GM23248 (cell line): ENCODE data around the gene MYL6B. TPM values are rescaled to one million over a fixed set of nuclear protein-coding genes. Genes with fewer than 3 reads are reported as not detected.
"Not testable (repeated sequence)": the region's sequence is repeated elsewhere in the genome, so short reads cannot be mapped to it uniquely, and the experiment has no call there.

Source experiments
- DNase-seq: peaks from one replicate; pipeline ENCODE4 v3.0.0-alpha.2; 2015
- H2AFZ ChIP-seq: fragments of 200-600 bp; sonication (generic); 2 replicates; pipeline ENCODE4 v1.6.1; 2016; ENCODE audit warnings: antibody characterized with exemption
- H3F3A ChIP-seq: fragments of 200-600 bp; sonication (generic); 2 replicates; pipeline ENCODE4 v1.6.1; 2016; ENCODE audit warnings: mild to moderate bottlenecking, antibody characterized with exemption, mixed run types; ENCODE audit not compliant: insufficient read depth
- H3K27ac ChIP-seq: fragments of 200-600 bp; sonication (generic); 2 replicates; pipeline ENCODE4 v1.5.1; 2016; ENCODE audit warnings: mild to moderate bottlenecking
- H3K27me3 ChIP-seq: fragments of 200-600 bp; sonication (generic); replicated peaks from 2 replicates; pipeline ENCODE4 v1.6.1; 2016; ENCODE audit warnings: mild to moderate bottlenecking; ENCODE audit not compliant: insufficient read depth
- H3K36me3 ChIP-seq: fragments of 200-600 bp; sonication (generic); 2 replicates; pipeline ENCODE4 v1.6.1; 2016; ENCODE audit warnings: low read depth, mild to moderate bottlenecking
- H3K4me1 ChIP-seq: fragments of 200-600 bp; sonication (generic); 2 replicates; pipeline ENCODE4 v1.6.1; 2016; ENCODE audit warnings: mild to moderate bottlenecking; ENCODE audit not compliant: insufficient read depth
- H3K4me2 ChIP-seq: fragments of 200-600 bp; sonication (generic); one replicate; pipeline ENCODE4 v1.6.1; 2016; ENCODE audit warnings: mild to moderate bottlenecking; ENCODE audit not compliant: unreplicated experiment
- H3K4me3 ChIP-seq: fragments of 200-600 bp; sonication (generic); 2 replicates; pipeline ENCODE4 v1.5.1; 2016; ENCODE audit warnings: mild to moderate bottlenecking
- H3K79me2 ChIP-seq: fragments of 200-600 bp; sonication (generic); 2 replicates; pipeline ENCODE4 v1.6.1; 2016; ENCODE audit warnings: mild to moderate bottlenecking; ENCODE audit not compliant: insufficient read depth
- H3K9ac ChIP-seq: fragments of 200-600 bp; sonication (generic); 2 replicates; pipeline ENCODE4 v1.6.1; 2016; ENCODE audit warnings: mild to moderate bottlenecking
- H3K9me2 ChIP-seq: fragments of 200-600 bp; sonication (generic); 2 replicates; pipeline ENCODE4 v1.6.1; 2016; ENCODE audit warnings: mixed run types, mild to moderate bottlenecking, moderate library complexity; ENCODE audit not compliant: insufficient read depth
- H3K9me3 ChIP-seq: fragments of 200-600 bp; sonication (generic); one replicate; pipeline ENCODE4 v1.6.1; 2017; ENCODE audit warnings: low read depth
- H4K20me1 ChIP-seq: fragments of 200-600 bp; sonication (generic); 2 replicates; pipeline ENCODE4 v1.6.0; 2016; ENCODE audit not compliant: insufficient read depth
- EZH2 ChIP-seq: fragments of 200-600 bp; sonication (generic); IDR thresholded peaks from 2 replicates; pipeline ENCODE4 v1.6.1; 2018; ENCODE audit warnings: antibody characterized with exemption, mild to moderate bottlenecking; ENCODE audit not compliant: insufficient read depth, poor library complexity, severe bottlenecking
- EZH2phosphoT487 ChIP-seq: fragments of 200-600 bp; sonication (generic); IDR thresholded peaks from 2 replicates; pipeline ENCODE4 v1.6.1; 2018; ENCODE audit warnings: antibody characterized with exemption, moderate library complexity, mild to moderate bottlenecking, low read depth; ENCODE audit not compliant: insufficient read depth
- WGBS, 2 experiments: methylation state at CpG; one replicate each; pipeline ENCODE4 v1.1.6; 2015 to 2017; ENCODE audit warnings: low lambda C conversion rate in 2 of 2, low coverage in 1 of 2; ENCODE audit errors: missing lambda C conversion rate in 2 of 2; 5-methylcytosine and 5-hydroxymethylcytosine counted together
- in situ Hi-C: fragments of 300-500 bp; cut with MboI; formaldehyde crosslinking; loops from 2 replicates; pipeline ENCODE4 v1.15.0; 2020
- polyA plus RNA-seq: library from polyadenylated mRNA; unstranded; fragments of >200 nt; fragmentation: Nextera tagmentation; extraction: Ambion mirVana; gene quantifications from 2 replicates; pipeline ENCODE4 v1.2.1, GENCODE V29; 2016
- total RNA-seq: library from RNA; depleted of rRNA; stranded (reverse); fragments of >200 nt; shearing (Covaris generic); gene quantifications from 2 replicates; pipeline ENCODE4 v1.2.3, GENCODE V29; 2014

Gene MYL6B
- total and polyA plus RNA-seq, 2 experiments from 2014 or later = 53.2 to 72.8 TPM

- peaks cover 66% of the 10 kb centered on the region for H3K36me3 ChIP-seq
- no peak overlapping the region for H3K4me3 ChIP-seq
- no peak overlapping the region for H3K4me2 ChIP-seq
- H4K20me1 ChIP-seq = no peaks in the 10 kb centered on the region
- H3K9me3 ChIP-seq = no peaks in the 10 kb centered on the region
- in situ Hi-C loops = no loop called here
- H3K27ac ChIP-seq = no peak overlapping the region
- peaks cover 67% of the 10 kb centered on the region for H3F3A ChIP-seq
- peaks cover 19% of the 10 kb centered on the region for H3K4me1 ChIP-seq
- no peak overlapping the region for H3K9ac ChIP-seq
- TF ChIP-seq EZH2 (no peak), EZH2phosphoT487 (no peak)
- no peak overlapping the region for H2AFZ ChIP-seq
- H3K9me2 ChIP-seq = no peaks in the 10 kb centered on the region
- DNase-seq = no peak
- H3K27me3 ChIP-seq = no peaks in the 10 kb centered on the region
- H3K79me2 ChIP-seq = peaks cover 33% of the 10 kb centered on the region
- 82 to 84% methylated on average over 5 of the region's 5 CpGs for WGBS, 2 experiments
Measured at GRCh38 chr12:56110571-56110970, 41.8 kb upstream of the MYL6B start.

- no peak for TF ChIP-seq EZH2phosphoT487
- no peak for TF ChIP-seq EZH2
- in situ Hi-C loops = no loop called here
- Histone ChIP-seq H3K4me2 (no peak overlapping the region), H3K79me2 (peaks cover 16% of the 10 kb centered on the region), H3K9ac (no peak overlapping the region), H3K27me3 (no peaks in the 10 kb centered on the region), H2AFZ (no peak overlapping the region), H3K4me3 (no peak overlapping the region), H3K4me1 (peaks cover 11% of the 10 kb centered on the region), H3K27ac (no peak overlapping the region), H3K9me2 (no peaks in the 10 kb centered on the region), H3K36me3 (peaks cover 43% of the 10 kb centered on the region), H4K20me1 (no peaks in the 10 kb centered on the region), H3K9me3 (no peaks in the 10 kb centered on the region), H3F3A (peaks cover 77% of the 10 kb centered on the region)
- DNase-seq = no peak
- 95 to 100% methylated on average over 1 of the region's 1 CpG for WGBS, 2 experiments
Measured at GRCh38 chr12:56114084-56114483, 38.3 kb upstream of the MYL6B start.

GRCh38 chr12:56115329-56115728 is 37.1 kb upstream of the MYL6B start:
- TF ChIP-seq EZH2phosphoT487 = no peak
- no peak for TF ChIP-seq EZH2
- WGBS, 2 experiments = 23 to 28% methylated on average over 10 of the region's 10 CpGs
- in situ Hi-C loops = no loop called here
- peak; percentile 65 for DNase-seq
- Histone ChIP-seq H3K36me3 (peaks cover 31% of the 10 kb centered on the region), H2AFZ (peak overlapping the region; percentile 92), H4K20me1 (no peaks in the 10 kb centered on the region), H3K4me2 (peak overlapping the region; percentile 86), H3K27ac (peak overlapping the region; percentile 95), H3K9me3 (no peaks in the 10 kb centered on the region), H3K9ac (peak overlapping the region; percentile 99), H3K4me1 (peaks cover 18% of the 10 kb centered on the region), H3K4me3 (peak overlapping the region; percentile 98), H3K27me3 (no peaks in the 10 kb centered on the region), H3K79me2 (peaks cover 26% of the 10 kb centered on the region), H3K9me2 (no peaks in the 10 kb centered on the region), H3F3A (peaks cover 68% of the 10 kb centered on the region)

- peaks cover 57% of the 10 kb centered on the region for H3F3A ChIP-seq
- H3K9me3 ChIP-seq = no peaks in the 10 kb centered on the region
- no peaks in the 10 kb centered on the region for H4K20me1 ChIP-seq
- peak within 1 kb of the TSS; percentile 98 for H3K4me3 ChIP-seq
- peak within 1 kb of the TSS; percentile 86 for H3K4me2 ChIP-seq
- DNase-seq = peak; percentile 97
- 0 to 1% methylated on average over 34 of the region's 34 CpGs for WGBS, 2 experiments
- H3K27ac ChIP-seq = peak within 1 kb of the TSS; percentile 95
- peaks cover 29% of the 10 kb centered on the region for H3K79me2 ChIP-seq
- no peaks in the 10 kb centered on the region for H3K27me3 ChIP-seq
- peaks cover 18% of the 10 kb centered on the region for H3K4me1 ChIP-seq
- peaks cover 19% of the 10 kb centered on the region for H3K36me3 ChIP-seq
- in situ Hi-C loops = no loop called here
- no peaks in the 10 kb centered on the region for H3K9me2 ChIP-seq
- peak within 1 kb of the TSS; percentile 99 for H3K9ac ChIP-seq
- peak within 1 kb of the TSS; percentile 92 for H2AFZ ChIP-seq
- TF ChIP-seq EZH2 (no peak), EZH2phosphoT487 (no peak)
Measured at GRCh38 chr12:56116267-56117081, 35.9 kb upstream of the MYL6B start, which contains the start of gene RPL41. Gene RPL41, plus strand, starts transcription at chr12:56116633.

GRCh38 chr12:56117082-56117706 is 35.2 kb upstream of the MYL6B start:
- H3F3A ChIP-seq = peaks cover 55% of the 10 kb centered on the region
- H4K20me1 ChIP-seq, H3K9me3 ChIP-seq, H3K27me3 ChIP-seq, H2AFZ ChIP-seq, H3K9me2 ChIP-seq, in situ Hi-C loops: not testable (repeated sequence)
- DNase-seq = peak; percentile 17
- H3K4me1 ChIP-seq = peaks cover 18% of the 10 kb centered on the region
- peak overlapping the region; percentile 95 for H3K27ac ChIP-seq
- peak overlapping the region; percentile 86 for H3K4me2 ChIP-seq
- peaks cover 14% of the 10 kb centered on the region for H3K36me3 ChIP-seq
- H3K9ac ChIP-seq = peak overlapping the region; percentile 99
- H3K4me3 ChIP-seq = peak overlapping the region; percentile 98
- 2% methylated on average over 12 to 13 of the region's 16 CpGs for WGBS, 2 experiments
- H3K79me2 ChIP-seq = peaks cover 29% of the 10 kb centered on the region
